Natural killer cell (primary cell): Measurements from ENCODE around the gene IL1A. TPM values are rescaled to one million over a fixed set of nuclear protein-coding genes. Genes with fewer than 3 reads are reported as not detected.
A peak's percentile ranks its signal among the peaks of the same experiment; 100 is the strongest.

Experiments used
- ATAC-seq, 3 donors: fragments of 150-1000 bp in 2 of 3; fragments of 200-7000 bp in 1 of 3; cut with Tn5 transposase; 1 replicate in 1 of 3; 2 replicates in 2 of 3; pipeline ENCODE4 v1.10.0; 2021; ENCODE audit warnings: mild to moderate bottlenecking in 2 of 3, moderate library complexity in 2 of 3
- DNase-seq, 2 donors: peaks; one replicate each; pipeline versions ENCODE4 v3.0.0 to v3.0.0-alpha.2; 2013 to 2021; ENCODE audit warnings: mixed read lengths in 1 of 2
- H3K27ac ChIP-seq: one replicate; pipeline ENCODE4 v1.5.1; 2013; ENCODE audit warnings: mild to moderate bottlenecking, low read length
- H3K27me3 ChIP-seq: one replicate; pipeline ENCODE4 v1.6.1; 2013; ENCODE audit warnings: low read length; ENCODE audit not compliant: control insufficient read depth, insufficient read depth
- H3K36me3 ChIP-seq: one replicate; pipeline ENCODE4 v1.6.1; 2013; ENCODE audit warnings: low read length; ENCODE audit not compliant: control insufficient read depth, insufficient read depth
- H3K4me1 ChIP-seq: one replicate; pipeline ENCODE4 v1.6.1; 2013; ENCODE audit warnings: low read length; ENCODE audit not compliant: control insufficient read depth, insufficient read depth
- H3K4me3 ChIP-seq: one replicate; pipeline ENCODE4 v1.5.1; 2013; ENCODE audit warnings: low read length
- H3K9me3 ChIP-seq: one replicate; pipeline ENCODE4 v1.6.1; 2013; ENCODE audit warnings: low read length; ENCODE audit not compliant: control insufficient read depth, insufficient read depth
- H3K27ac Mint-ChIP-seq, 2 donors: one replicate each; pipeline ENCODE4 v1.8.0; 2022; ENCODE audit warnings: mild to moderate bottlenecking in 2 of 2, mixed read lengths in 2 of 2, moderate library complexity in 1 of 2
- H3K27me3 Mint-ChIP-seq, 2 donors: one replicate each; pipeline ENCODE4 v1.8.0; 2022; ENCODE audit warnings: low read depth in 2 of 2, mixed read lengths in 2 of 2
- H3K36me3 Mint-ChIP-seq: one replicate; pipeline ENCODE4 v1.8.0; 2022; ENCODE audit warnings: mixed read lengths
- H3K4me1 Mint-ChIP-seq, 2 donors: one replicate each; pipeline ENCODE4 v1.8.0; 2022; ENCODE audit warnings: mixed read lengths in 2 of 2
- H3K4me3 Mint-ChIP-seq: one replicate; pipeline ENCODE4 v1.8.0; 2022; ENCODE audit warnings: mild to moderate bottlenecking, moderate library complexity, mixed read lengths
- H3K9me3 Mint-ChIP-seq, 2 donors: one replicate each; pipeline ENCODE4 v1.8.0; 2022; ENCODE audit warnings: mixed read lengths in 2 of 2
- WGBS: methylation state at CpG from one replicate; pipeline ENCODE4 v1.1.7; 2013; ENCODE audit warnings: missing lambda C conversion rate; ENCODE audit not compliant: insufficient coverage; 5-methylcytosine and 5-hydroxymethylcytosine counted together
- intact Hi-C: fragments of 100-400 bp; cut with micrococcal nuclease; formaldehyde crosslinking; loops from one replicate; pipeline ENCODE4 v1.14.2; 2022
- total RNA-seq, 4 donors: library from RNA; stranded (reverse); fragments of 120-200 nt in 1 of 4; gene quantifications; one replicate each; pipeline versions ENCODE4 v1.2.3 to v1.2.4, GENCODE V29; 2013 to 2022
- TF ChIP-seq, protein P1 (sequence below): fragments of 200-600 bp; IDR thresholded peaks from one replicate; pipeline ENCODE4 v1.8.0; 2022; ENCODE audit warnings: antibody characterized with exemption

The IL1A gene
- total RNA-seq, 3 donors from 2014 or later (not counting 1 experiment from before 2014, with no cell fraction given): 0.45 to 1.6 TPM; not detected in 1

DNA sequence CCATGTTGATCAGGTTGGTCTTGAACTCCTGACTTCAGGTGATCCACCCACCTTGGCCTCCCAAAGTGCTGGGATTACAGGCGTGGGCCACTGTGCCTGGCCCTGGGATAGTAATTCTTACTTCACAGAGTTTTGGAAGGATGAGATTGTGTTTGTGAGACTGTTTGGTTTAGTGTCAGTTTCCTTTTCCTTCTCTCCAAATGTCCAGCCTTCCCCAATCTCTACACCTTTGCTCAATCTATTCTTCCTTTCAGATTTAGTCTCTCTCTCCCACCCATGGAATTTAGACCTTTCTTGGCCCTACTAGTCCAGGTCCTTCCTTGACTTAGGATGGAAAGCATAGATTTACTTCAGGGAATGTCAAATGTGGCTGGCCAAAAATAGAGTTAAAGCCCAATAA is 12.2 kb upstream of the IL1A start:
- no peaks in the 10 kb centered on the region for H3K27me3 Mint-ChIP-seq
- H3K27ac Mint-ChIP-seq: no peak overlapping the region
- no peaks in the 10 kb centered on the region for H3K36me3 ChIP-seq
- DNase-seq (no peak), ATAC-seq (no peak)
- peaks cover 23 to 32% of the 10 kb centered on the region in 2 donors for H3K4me1 Mint-ChIP-seq
- no peaks in the 10 kb centered on the region for H3K4me1 ChIP-seq
- H3K9me3 ChIP-seq: no peaks in the 10 kb centered on the region
- intact Hi-C loops: no loop called here
- no peak overlapping the region for H3K4me3 Mint-ChIP-seq
- H3K36me3 Mint-ChIP-seq: no peaks in the 10 kb centered on the region
- no CpG with 5 or more reads among the region's 1 CpG for WGBS
- TF ChIP-seq, protein P1, sequence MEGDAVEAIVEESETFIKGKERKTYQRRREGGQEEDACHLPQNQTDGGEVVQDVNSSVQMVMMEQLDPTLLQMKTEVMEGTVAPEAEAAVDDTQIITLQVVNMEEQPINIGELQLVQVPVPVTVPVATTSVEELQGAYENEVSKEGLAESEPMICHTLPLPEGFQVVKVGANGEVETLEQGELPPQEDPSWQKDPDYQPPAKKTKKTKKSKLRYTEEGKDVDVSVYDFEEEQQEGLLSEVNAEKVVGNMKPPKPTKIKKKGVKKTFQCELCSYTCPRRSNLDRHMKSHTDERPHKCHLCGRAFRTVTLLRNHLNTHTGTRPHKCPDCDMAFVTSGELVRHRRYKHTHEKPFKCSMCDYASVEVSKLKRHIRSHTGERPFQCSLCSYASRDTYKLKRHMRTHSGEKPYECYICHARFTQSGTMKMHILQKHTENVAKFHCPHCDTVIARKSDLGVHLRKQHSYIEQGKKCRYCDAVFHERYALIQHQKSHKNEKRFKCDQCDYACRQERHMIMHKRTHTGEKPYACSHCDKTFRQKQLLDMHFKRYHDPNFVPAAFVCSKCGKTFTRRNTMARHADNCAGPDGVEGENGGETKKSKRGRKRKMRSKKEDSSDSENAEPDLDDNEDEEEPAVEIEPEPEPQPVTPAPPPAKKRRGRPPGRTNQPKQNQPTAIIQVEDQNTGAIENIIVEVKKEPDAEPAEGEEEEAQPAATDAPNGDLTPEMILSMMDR: no peak
- no peak overlapping the region for H3K27ac ChIP-seq
- H3K27me3 ChIP-seq: no peaks in the 10 kb centered on the region
- H3K4me3 ChIP-seq: no peak overlapping the region
- no peaks in the 10 kb centered on the region for H3K9me3 Mint-ChIP-seq

DNA sequence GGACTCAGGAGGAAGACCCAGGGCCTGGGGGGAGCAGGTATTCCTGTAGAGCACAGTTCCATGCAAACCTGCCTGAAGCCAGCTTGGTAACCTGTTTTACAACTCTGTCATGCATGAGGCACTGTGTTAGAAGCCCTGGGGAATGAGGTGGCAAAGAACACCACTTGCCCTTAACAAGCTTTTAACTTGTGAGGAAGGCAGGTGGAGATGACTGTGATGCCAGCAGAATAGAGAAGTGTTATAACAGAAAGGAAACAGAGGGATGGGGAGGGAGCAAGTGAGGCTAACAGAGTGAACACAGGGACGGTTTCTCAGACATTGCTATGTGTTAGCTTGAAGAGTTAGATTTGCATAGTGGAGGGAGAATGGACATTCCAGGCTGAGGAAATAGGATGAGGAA is 11.5 kb upstream of the IL1A start:
- intact Hi-C loops: no loop called here
- no peak overlapping the region for H3K4me3 Mint-ChIP-seq
- 46% methylated on average over 1 of the region's 1 CpG for WGBS
- no peak overlapping the region for H3K4me3 ChIP-seq
- no peaks in the 10 kb centered on the region for H3K9me3 ChIP-seq
- peaks cover 23 to 32% of the 10 kb centered on the region in 2 donors for H3K4me1 Mint-ChIP-seq
- no peaks in the 10 kb centered on the region for H3K27me3 Mint-ChIP-seq
- H3K27ac ChIP-seq: no peak overlapping the region
- H3K27ac Mint-ChIP-seq: peak overlapping the region in 1 of 2 donors; percentile 16
- no peaks in the 10 kb centered on the region for H3K36me3 ChIP-seq
- no peaks in the 10 kb centered on the region for H3K27me3 ChIP-seq
- no peaks in the 10 kb centered on the region for H3K9me3 Mint-ChIP-seq
- no peak for DNase-seq
- no peak for ATAC-seq
- H3K4me1 ChIP-seq: no peaks in the 10 kb centered on the region
- no peaks in the 10 kb centered on the region for H3K36me3 Mint-ChIP-seq
- TF ChIP-seq, protein P1: no peak

DNA sequence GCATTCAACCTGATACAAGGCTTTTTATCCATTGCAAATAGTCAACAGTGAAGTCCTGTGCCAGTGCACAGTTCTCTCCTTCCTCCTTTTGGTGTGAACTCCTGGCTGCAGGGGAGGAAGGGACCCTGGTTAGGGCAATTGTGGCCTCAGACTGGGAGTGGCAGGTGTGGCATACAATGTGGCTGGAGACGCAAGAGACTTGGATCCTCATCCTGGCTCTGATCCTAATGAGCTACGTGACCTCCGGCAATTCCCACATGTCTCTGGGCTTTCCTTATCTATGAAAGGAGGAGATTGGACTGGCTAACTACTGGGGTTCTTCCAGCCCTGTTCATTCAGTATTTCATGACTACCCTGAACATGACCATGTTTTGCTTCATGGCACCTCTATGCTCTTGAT is 10.5 kb upstream of the IL1A start:
- Histone ChIP-seq H3K27me3 (no peaks in the 10 kb centered on the region), H3K4me3 (no peak overlapping the region), H3K27ac (no peak overlapping the region), H3K36me3 (no peaks in the 10 kb centered on the region), H3K9me3 (no peaks in the 10 kb centered on the region), H3K4me1 (no peaks in the 10 kb centered on the region)
- H3K4me3 Mint-ChIP-seq: no peak overlapping the region
- peak overlapping the region in 1 of 2 donors; percentile 17 for H3K27ac Mint-ChIP-seq
- DNase-seq (no peak), ATAC-seq (no peak)
- intact Hi-C loops: loop anchor here (1.0 kb wide), 1 partner anchor 31 kb away; the partner anchor contains the start of gene CKAP2L
- H3K27me3 Mint-ChIP-seq: no peaks in the 10 kb centered on the region
- TF ChIP-seq, protein P1: no peak
- WGBS: 86% methylated on average over 3 of the region's 3 CpGs
- H3K36me3 Mint-ChIP-seq: no peaks in the 10 kb centered on the region
- H3K9me3 Mint-ChIP-seq: no peaks in the 10 kb centered on the region
- H3K4me1 Mint-ChIP-seq: peaks cover 23 to 32% of the 10 kb centered on the region in 2 donors

DNA sequence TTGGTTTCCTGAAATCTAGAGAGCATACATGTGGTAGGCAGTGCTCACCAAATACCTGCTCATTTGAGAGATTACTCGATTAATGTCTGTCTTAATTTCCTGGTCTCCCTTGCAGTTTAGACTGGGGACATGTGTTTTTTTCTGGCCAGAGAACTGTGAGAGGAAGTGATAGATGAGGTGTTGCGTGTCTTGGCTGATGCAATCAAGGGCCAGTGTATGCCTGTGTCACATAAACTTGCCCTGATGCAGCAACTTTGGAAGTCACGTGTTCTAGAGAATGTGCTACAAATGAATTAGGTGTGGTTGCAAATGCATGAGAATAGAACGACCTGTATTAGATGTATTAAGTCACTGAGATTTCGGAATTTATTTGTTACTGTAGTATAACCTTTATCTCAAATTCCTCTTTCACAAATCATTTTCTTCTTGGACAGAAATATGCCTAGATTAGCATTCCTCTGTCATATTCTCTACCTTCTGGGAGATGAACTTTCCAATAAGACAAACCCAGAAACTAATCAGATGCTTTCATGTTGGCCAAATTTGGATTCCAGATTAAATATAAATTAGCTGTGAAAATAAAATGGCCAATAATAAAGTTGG is 9.9 kb upstream of the IL1A start:
- Mint-ChIP-seq H3K27ac (peak overlapping the region; percentile 56 to 85), H3K27me3 (no peaks in the 10 kb centered on the region), H3K36me3 (no peaks in the 10 kb centered on the region), H3K4me3 (no peak overlapping the region), H3K4me1 (peaks cover 18 to 27% of the 10 kb centered on the region in 2 donors), H3K9me3 (no peaks in the 10 kb centered on the region)
- Histone ChIP-seq H3K27ac (peak overlapping the region; percentile 25), H3K36me3 (no peaks in the 10 kb centered on the region), H3K4me1 (no peaks in the 10 kb centered on the region), H3K4me3 (no peak overlapping the region), H3K27me3 (no peaks in the 10 kb centered on the region), H3K9me3 (no peaks in the 10 kb centered on the region)
- TF ChIP-seq, protein P1: no peak
- DNase-seq: peak; percentile 25 to 45
- intact Hi-C loops: loop anchor here (1.0 kb wide), 1 partner anchor 30 kb away; the partner anchor contains the start of gene CKAP2L
- 47% methylated on average over 4 of the region's 5 CpGs for WGBS
- peak; percentile 95 to 100 (median 98) for ATAC-seq
